ENCODE measurements around the gene NAA35.
"Not testable (repeated sequence)": the region's sequence is repeated elsewhere in the genome, so short reads cannot be mapped to it uniquely, and the experiment has no call there.

Gene NAA35

DNA sequence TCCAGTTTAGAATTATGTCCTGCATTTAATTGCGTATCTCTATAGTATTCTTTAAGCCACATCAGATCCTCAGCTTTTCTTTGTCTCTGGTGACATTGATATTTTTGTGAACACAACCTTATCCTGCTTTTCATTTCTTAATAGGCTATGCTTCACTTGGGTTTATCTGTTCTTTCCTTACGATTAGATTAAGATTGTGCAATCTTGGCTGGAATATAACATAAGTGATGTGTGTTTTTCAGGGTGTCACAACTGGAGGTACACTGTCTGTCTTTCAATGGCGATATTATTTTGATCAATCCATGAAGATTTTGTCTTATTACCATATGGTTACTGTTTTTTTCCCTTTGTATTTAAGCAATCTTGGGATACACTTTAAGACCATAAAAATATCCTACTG lies 23.6 kb downstream of the NAA35 start:
- TF ChIP-seq CTCF (IDR thresholded peaks at IDR 0.05; ENCODE audit: control extremely low read depth, extremely low read depth, low read depth, missing control alignments), result no peak
- ChIA-PET POLR2A (no interaction called here), CTCF (interaction anchor here (1.1 kb wide), 1 partner anchor 11 kb away, joined by 3 read pairs; no protein-coding TSS in a partner anchor)
- no peak for DNase-seq (ENCODE audit: extremely low spot score)

GRCh38 chr9:85964949-85965348 lies 24.0 kb downstream of the NAA35 start:
- ChIA-PET POLR2A (no interaction called here), CTCF (interaction anchor here (0.6 to 1.1 kb wide), 2 partner anchors 11 to 1432 kb away, joined by 3 read pairs; no protein-coding TSS in a partner anchor)
- no peak for TF ChIP-seq CTCF (IDR thresholded peaks at IDR 0.05; ENCODE audit: control extremely low read depth, extremely low read depth, low read depth, missing control alignments)
- DNase-seq (ENCODE audit: extremely low spot score), result no peak

DNA sequence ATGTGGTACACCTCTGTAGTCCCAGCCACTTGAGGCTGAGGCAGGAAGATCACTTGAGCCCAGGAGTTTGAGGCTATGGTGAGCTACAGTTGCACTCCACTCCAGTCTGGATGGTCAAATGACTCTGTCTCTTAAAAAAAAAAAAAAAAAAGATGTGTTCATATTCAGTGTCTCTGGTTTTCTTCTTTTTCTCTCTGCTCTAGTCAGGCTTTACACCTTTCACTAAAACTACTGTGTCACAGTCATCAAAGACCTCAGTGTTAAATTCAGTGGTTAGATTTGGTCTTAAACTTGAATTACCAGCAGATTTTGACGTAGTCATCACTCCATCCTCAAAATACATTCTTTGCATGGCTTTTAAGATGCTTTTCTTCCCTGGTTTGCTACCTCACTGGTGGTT lies 28.8 kb downstream of the NAA35 start:
- ChIA-PET POLR2A (no interaction called here), CTCF (interaction anchor here (1.9 kb wide), 1 partner anchor 12 kb away, joined by 4 read pairs; no protein-coding TSS in a partner anchor)
- no peak for DNase-seq (ENCODE audit: extremely low spot score)
- TF ChIP-seq CTCF (IDR thresholded peaks at IDR 0.05; ENCODE audit: control extremely low read depth, extremely low read depth, low read depth, missing control alignments), result no peak

DNA sequence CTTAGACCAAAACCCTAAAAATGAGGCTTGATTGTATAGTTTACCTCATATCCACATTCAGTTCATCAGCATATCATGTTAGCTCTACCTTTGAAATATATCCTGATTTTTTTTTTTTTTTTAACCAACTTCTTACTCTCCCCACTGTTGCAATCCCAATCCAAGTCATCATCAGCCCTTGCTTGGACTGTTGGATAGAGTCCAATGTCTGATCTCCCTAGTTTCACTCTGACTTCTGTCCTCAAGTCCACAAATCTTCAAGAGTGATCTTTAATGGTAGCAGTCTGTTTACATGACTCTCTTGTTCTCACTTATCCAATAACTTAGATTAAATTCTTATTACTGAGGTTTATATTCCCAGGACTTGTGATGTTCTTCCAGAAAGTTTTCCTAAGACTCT lies 30.8 kb downstream of the NAA35 start:
- POLR2A ChIA-PET, result no interaction called here

DNA sequence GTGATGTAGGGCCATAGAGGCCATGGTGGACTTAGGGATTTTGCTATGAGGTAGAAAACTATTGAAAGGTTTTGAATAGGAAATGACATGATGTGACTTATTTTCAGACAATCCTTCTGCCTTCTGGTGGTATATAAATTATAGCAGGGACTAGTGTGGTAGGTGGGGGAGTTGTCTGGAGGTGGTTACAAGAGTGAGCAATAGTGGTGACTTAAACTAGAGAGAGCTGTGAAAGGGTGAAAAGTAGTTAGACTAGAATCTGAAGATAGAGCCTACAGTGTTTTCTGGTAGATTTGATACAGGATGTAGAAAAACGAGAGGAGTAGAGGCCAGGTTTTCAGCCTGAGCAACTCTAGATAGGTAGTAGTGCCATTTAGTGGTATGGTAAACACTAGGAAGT lies 32.3 kb downstream of the NAA35 start:
- ChIA-PET CTCF (no interaction called here), POLR2A (no interaction called here)
- no peak for DNase-seq (ENCODE audit: extremely low spot score)
- TF ChIP-seq CTCF (IDR thresholded peaks at IDR 0.05; ENCODE audit: control extremely low read depth, extremely low read depth, low read depth, missing control alignments), result no peak

More for the DNA sequence above, 30.8 kb downstream of the NAA35 start:
- CTCF ChIA-PET, result interaction anchor here (1.9 kb wide), 1 partner anchor 10 kb away, joined by 4 read pairs; no protein-coding TSS in a partner anchor
- DNase-seq (ENCODE audit: extremely low spot score), result no peak
- no peak for TF ChIP-seq CTCF (IDR thresholded peaks at IDR 0.05; ENCODE audit: control extremely low read depth, extremely low read depth, low read depth, missing control alignments)

- CTCF ChIA-PET; DNase-seq (ENCODE audit: extremely low spot score); POLR2A ChIA-PET: not testable (repeated sequence)
Observed at GRCh38 chr9:85974055-85974547, 33.2 kb downstream of the NAA35 start.

GRCh38 chr9:85978496-85978895 lies 37.5 kb downstream of the NAA35 start:
- POLR2A ChIA-PET, result no interaction called here
- CTCF ChIA-PET, result interaction anchor here (1.7 to 2.0 kb wide), 2 partner anchors 8 to 34 kb away, joined by 3 to 4 read pairs; no protein-coding TSS in a partner anchor
- TF ChIP-seq CTCF (IDR thresholded peaks at IDR 0.05; ENCODE audit: control extremely low read depth, extremely low read depth, low read depth, missing control alignments), result no peak
- DNase-seq (ENCODE audit: extremely low spot score), result no peak
